Renal cortical epithelial cell (primary cell): ENCODE measurements around the gene SSUH2. TPM values are rescaled to one million over a fixed set of nuclear protein-coding genes. Genes with fewer than 3 reads are reported as not detected.
"Not testable (repeated sequence)": the region's sequence is repeated elsewhere in the genome, so short reads cannot be mapped to it uniquely, and the experiment has no call there.

Experiments
- DNase-seq: peaks from one replicate; pipeline ENCODE4 v3.0.0-alpha.2; 2011; ENCODE audit warnings: low read depth
- total RNA-seq: library from RNA; depleted of rRNA; stranded (reverse); fragments of >200 nt; gene quantifications from 2 replicates; pipeline ENCODE4 v1.2.3, GENCODE V29; 2014

The SSUH2 gene
- total RNA-seq, 1 donor from 2014 or later = not detected

- DNase-seq = peak; percentile 89
These were observed 14.0 kb upstream of the SSUH2 start for GRCh38 chr3:8658306-8659212.

DNA sequence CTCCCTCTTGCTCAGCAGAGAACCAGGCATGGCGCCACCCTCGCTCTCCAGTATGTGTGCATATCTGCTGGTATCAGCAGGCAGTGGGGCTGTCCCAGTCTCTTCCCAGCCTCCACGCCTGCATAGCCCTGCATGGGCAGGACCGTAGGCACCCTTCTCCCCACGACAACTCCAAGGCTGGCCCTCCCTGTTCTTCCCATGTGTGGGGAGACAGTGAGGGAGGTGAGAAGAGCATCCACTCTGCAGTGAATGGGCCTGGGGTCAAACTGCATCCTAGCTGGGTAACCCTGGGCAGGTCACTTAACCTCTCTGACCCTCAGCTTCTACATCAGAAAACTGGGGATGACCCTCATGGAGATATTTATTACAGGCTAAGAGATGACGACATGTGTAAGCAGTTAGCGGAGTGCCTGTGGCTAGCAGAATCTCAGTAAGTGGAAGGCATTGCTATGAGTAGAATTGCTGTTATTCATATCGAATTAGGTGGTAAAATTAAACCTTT, 13.3 kb upstream of the SSUH2 start:
- peak; percentile 62 for DNase-seq

DNA sequence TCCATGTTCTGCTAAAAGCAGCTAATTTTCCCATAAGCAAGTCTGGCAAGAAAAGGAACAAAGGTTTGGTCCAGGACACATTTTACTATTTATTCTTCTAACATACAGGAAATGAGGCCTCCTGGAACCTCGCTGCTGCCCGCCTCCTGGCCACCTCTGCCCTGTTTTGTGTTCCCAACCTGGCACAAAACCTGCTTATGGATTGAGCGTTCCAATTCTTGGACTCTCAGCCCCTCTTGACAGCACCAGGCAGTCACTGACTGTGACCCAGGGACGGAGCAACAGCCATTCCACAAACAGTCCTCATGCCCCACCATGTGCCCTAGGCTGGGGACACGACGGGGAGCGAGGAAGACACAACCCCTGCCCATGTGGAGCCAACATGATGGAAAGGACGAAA, 11.6 kb upstream of the SSUH2 start:
- DNase-seq = no peak

- DNase-seq = no peak
These were observed 10.8 kb upstream of the SSUH2 start for GRCh38 chr3:8655387-8655835.

- not testable (repeated sequence) for DNase-seq
These were observed 10.2 kb upstream of the SSUH2 start for GRCh38 chr3:8654572-8655329.

DNA sequence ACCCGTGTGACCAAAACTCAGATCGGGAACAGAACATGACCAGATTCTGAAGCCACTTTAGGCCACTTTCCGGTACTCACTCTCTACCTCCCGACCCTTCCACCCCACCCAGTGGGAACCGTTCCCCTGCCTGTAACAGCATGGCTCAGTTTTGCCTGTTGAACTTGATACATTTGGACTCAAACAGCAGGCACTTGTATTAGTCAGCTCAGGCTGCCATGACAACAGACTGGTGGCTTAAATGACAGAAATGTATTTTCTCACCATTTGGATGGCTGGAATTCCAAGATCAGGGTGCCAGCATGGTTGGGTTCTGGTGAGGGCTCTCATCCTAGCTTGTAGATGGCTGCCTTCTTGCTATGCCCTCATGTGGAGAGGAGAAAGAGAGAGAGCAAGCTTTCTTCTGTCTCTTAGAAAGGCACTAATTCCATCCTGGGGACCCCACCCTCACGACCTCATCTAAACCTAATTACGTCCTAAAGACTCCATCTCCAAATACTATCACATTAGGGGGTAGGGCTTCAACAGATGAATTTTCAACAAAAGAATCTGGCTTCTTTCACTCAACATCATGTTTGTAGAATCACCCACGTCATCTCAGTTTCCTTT, 9.3 kb upstream of the SSUH2 start:
- DNase-seq = no peak

GRCh38 chr3:8652324-8652987, 7.9 kb upstream of the SSUH2 start:
- no peak for DNase-seq

DNA sequence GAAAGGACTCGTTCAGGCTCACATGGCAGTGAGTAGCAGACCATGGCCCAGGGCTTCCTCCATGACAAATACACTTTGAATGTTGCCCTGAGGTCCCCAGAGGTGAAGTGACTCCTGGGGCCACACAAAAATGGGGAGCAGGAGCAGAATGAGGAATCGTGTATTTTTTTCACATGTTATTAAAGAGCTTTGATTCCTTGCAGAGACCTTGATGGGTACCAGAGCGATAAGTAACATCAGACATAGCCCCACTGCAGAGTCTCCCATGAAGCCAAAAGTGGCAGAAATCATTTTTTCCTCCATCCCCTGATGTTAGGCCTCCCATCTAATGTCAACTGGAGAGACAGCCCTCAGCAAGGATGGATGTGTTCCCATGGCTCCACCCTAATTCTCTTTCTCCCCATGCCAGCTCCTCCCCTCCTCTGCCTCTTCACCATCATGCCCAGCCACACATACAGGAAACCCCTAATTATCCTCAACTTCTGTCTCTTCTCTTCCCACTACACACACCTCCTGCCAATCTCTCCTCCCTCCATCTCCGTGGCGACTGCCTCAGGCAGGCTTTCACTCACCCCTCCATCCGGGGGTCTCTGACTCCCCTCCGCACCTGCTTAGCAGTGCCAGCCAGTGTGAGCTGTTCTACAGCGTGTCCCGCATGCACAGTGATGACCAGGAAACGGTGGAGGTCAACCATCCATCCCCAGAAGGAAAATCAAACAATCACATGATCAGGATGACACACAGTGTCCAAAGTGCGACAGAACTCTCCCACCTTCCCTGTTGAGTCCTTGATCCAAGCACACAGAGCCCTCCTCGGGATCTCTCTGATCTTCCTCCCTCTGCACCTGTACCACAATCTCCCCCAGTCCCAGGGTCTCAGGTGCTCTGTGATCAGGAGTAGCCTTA, 7.1 kb upstream of the SSUH2 start:
- no peak for DNase-seq

DNA sequence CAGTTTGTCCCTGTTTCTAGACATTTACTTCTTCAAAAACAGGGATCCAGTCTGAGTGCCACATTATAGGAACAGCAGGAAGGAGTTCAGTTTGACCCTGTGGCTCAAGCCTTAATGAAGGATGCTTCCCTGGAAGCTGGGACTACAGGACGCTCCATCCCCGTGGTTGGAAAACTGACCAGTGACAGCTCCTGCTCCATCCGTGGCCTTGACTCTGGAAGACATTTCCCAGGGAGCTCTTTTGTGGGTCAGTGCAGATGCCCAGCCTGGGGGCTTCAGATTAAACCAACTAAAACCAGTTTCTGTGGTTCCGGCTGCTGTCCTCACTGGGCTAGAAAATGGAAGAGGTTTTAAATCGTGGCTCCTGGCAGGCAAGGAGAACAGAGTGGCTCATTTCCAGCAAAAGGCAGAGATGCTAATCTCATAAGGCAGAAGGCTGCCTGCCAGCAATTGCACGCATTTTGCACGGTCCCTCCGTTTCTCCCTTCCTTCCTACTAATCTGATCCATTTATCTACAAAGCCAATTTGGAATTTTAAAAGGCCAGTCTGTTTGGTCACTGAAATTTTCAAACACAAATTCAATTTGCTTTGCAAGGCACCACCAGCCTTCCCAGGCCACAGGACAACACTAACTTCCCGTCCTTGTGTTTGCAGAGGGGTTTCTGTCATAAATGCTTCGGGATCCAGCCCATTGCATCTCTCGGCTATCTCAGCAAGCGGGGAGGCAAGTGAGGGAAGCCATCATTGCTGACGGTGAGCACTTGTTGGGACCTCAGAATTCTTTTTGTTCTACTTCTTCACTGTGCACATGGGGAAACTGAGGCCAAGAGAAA, 6.2 kb upstream of the SSUH2 start:
- no peak for DNase-seq

- no peak for DNase-seq
These were observed 5.2 kb upstream of the SSUH2 start for GRCh38 chr3:8649757-8650156.

- DNase-seq = no peak
These were observed 4.5 kb upstream of the SSUH2 start for GRCh38 chr3:8648909-8649741.

GRCh38 chr3:8647137-8647985, 2.8 kb upstream of the SSUH2 start:
- DNase-seq = no peak

DNA sequence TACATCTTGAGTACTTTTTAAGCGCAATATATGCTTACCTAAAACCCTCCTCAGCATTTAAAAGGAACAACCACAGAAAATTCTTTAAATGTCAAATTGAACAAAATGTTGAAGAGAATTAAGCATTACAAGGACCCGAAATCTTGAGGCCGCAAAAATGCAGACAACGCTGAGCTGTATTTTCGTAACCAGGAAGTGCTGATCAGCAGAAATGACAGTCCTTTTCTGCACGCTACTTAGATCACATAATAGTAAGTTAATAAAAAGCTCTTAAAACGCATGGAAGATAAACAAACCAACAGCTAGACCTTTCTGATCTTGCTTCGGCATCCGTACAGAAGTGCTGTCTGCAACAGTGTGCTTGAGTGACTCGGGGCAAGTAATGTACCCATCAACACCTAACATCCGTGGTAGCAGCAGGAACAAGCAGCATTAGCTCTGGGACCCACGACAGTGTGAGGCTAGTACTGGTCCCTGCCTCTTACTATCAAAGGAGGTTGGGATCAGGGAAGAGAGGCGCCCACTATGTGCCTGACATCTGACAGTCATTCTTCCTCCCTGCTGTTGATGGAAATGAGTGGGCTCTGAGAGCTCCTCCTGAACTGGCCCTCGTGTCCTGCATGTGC, 1.8 kb upstream of the SSUH2 start:
- no peak for DNase-seq

DNA sequence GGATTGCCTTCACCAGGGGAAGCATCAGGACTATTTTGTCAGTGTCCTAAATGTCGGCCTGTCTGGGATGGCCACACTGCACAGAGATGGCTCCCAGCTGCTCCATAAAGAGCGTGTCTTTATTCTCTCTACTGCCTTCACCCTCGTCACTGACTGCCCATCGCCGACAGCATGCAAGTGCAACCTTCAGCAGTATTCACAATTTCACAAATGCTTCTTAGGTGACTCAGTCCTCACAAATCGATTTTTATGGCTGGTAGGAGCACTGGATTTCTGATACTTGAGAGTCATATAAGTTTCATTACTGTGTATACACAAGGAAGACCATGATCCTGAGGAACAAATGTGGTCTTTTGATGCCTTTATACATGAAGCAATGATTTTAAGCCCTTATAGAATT, 1.1 kb upstream of the SSUH2 start:
- no peak for DNase-seq

DNA sequence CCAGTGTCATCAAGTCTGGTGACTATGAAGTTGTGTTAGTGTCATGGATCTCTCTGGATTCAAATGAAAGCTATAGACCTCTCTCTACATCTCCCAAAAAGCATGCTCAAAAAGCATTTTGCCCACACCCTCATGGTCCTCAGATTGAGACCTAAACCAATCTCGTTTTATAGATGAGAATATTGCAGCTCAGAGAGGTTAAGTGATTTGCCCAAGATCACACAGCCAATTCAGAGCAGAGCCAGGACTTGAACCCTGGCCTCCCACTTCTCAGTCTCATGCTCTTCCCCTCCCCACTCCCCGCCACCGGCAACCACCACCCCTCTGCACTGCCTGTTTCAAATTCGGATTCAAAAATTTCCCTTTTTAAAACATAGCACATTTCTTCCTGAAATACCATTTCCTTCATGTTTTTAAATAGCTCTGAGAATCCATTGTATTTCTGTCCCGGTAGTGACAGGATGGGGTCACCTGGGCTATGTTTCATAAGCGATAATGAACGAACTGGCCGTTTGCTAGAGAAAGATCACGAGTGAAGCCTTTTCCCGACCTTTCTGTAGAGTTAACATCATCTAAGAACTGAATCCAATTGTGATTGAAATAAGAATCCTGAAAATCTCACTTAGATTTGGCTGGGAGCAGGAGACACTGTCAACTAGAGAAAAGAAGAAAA, 769 bp downstream of the SSUH2 start:
- DNase-seq = no peak

DNA sequence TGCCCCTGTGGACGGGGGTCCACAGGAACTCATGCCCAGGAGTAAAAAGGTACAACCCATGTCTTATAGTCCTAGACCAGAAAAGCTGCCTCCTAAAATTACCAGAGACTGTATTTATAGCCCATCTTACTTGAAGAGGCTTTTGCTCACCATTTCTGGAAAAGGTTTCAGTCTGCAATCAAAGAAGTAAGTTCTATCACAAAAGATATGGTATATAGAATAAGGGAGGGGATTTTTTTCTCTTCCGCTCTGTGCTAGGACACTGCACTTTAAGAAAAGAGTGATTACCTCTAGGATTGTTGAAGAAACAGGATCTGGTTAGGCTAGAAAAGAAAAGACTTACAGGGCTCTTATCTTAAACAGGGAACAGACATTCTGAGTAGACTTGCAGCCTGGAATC, 2.6 kb downstream of the SSUH2 start:
- DNase-seq = no peak

DNA sequence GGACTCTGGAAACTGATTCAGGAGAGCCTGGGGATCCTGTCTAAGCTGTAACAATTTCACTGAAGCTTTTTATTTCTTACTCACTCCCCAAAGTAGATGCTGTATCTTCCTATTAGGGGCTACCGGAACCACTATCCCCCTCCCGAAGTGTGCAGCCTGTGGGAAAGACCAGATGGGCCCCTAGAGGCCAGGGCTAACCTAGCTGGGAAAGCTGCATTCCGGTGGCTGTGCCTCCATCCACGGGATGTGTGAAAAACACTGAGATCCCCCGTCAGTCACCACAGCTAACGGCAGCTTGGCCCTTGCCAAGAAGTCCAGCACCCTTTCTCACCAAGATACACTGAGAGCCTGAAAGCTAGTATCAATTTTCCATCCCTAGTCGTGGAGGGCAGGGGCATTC, 3.1 kb downstream of the SSUH2 start:
- DNase-seq = no peak
